Prostate gland (tissue), 2 donors: ENCODE data around the gene JPH4. TPM values are rescaled to one million over a fixed set of nuclear protein-coding genes. Genes with fewer than 3 reads are reported as not detected.
"Not testable (repeated sequence)": the region's sequence is repeated elsewhere in the genome, so short reads cannot be mapped to it uniquely, and the experiment has no call there.

Source experiments
- DNase-seq: peaks from one replicate; pipeline ENCODE4 v3.0.0-alpha.2; 2019; ENCODE audit warnings: low spot score
- H3K27ac ChIP-seq, 2 donors: fragments of 200-600 bp; sonication (generic); 2 replicates each; pipeline ENCODE4 v1.5.1; 2017 to 2019
- H3K27me3 ChIP-seq: fragments of 200-600 bp; sonication (generic); replicated peaks from 2 replicates; pipeline ENCODE4 v1.5.1; 2019; ENCODE audit not compliant: insufficient read depth
- H3K36me3 ChIP-seq, 2 donors: fragments of 200-600 bp; sonication (generic); 1 replicate in 1 of 2; 2 replicates in 1 of 2; pipeline versions ENCODE4 v1.5.1 to v1.8.1; 2017 to 2019
- H3K4me1 ChIP-seq: fragments of 200-600 bp; sonication (generic); replicated peaks from 2 replicates; pipeline ENCODE4 v1.5.1; 2019
- H3K4me3 ChIP-seq, 2 donors: fragments of 200-600 bp; sonication (generic); 2 replicates each; pipeline ENCODE4 v1.5.1; 2017 to 2019
- H3K9me3 ChIP-seq: fragments of 200-600 bp; sonication (generic); 2 replicates; pipeline ENCODE4 v1.5.1; 2017
- CTCF ChIP-seq, 4 experiments: fragments of 200-600 bp in 2 of 4; fragments of 450-650 bp in 2 of 4; sonication (generic) in 2 of 4; IDR thresholded peaks; 1 replicate in 3 of 4; 2 replicates in 1 of 4; pipeline ENCODE4 v1.5.1; 2016 to 2019; ENCODE audit warnings: antibody characterized with exemption in 4 of 4, mild to moderate bottlenecking in 2 of 4, moderate library complexity in 2 of 4
- POLR2A ChIP-seq: fragments of 450-650 bp; IDR thresholded peaks from one replicate; pipeline ENCODE4 v1.6.1; 2016; ENCODE audit warnings: antibody characterized with exemption, mild to moderate bottlenecking
- POLR2AphosphoS5 ChIP-seq: sonication (generic); formaldehyde crosslinking; IDR thresholded peaks from one replicate; pipeline ENCODE4 v1.6.1; 2017; ENCODE audit warnings: antibody characterized with exemption
- WGBS: methylation state at CpG from one replicate; pipeline ENCODE4 v1.1.5; 2018; 5-methylcytosine and 5-hydroxymethylcytosine counted together
- intact Hi-C: fragments of 100-400 bp; cut with DNase I; formaldehyde crosslinking; loops from one replicate; pipeline ENCODE4 v1.14.2; 2022
- total RNA-seq, 2 donors: library from RNA; depleted of rRNA; stranded (reverse); fragments of >200 nt; gene quantifications; one replicate each; pipeline ENCODE4 v1.1.0, GENCODE V29; 2016

Gene JPH4
- total RNA-seq, 2 donors from 2014 or later = 8.5 to 17.8 TPM

- no peak for DNase-seq
- intact Hi-C loops = no loop called here
- Histone ChIP-seq H3K27me3 (no peaks in the 10 kb centered on the region), H3K4me3 (no peak overlapping the region), H3K36me3 (no peaks in the 10 kb centered on the region), H3K4me1 (no peaks in the 10 kb centered on the region), H3K9me3 (no peaks in the 10 kb centered on the region), H3K27ac (no peak overlapping the region)
- WGBS = 92% methylated on average over 12 of the region's 12 CpGs
- no peak for TF ChIP-seq CTCF (IDR thresholded peaks at IDR 0.05)
- TF ChIP-seq POLR2A = no peak
- no peak for TF ChIP-seq POLR2AphosphoS5
Observed at GRCh38 chr14:23602181-23603095, 23.8 kb upstream of the JPH4 start.

GRCh38 chr14:23601845-23602180, 23.2 kb upstream of the JPH4 start:
- Histone ChIP-seq H3K27ac (no peak overlapping the region), H3K4me3 (no peak overlapping the region), H3K4me1 (no peaks in the 10 kb centered on the region), H3K9me3 (no peaks in the 10 kb centered on the region), H3K27me3 (no peaks in the 10 kb centered on the region), H3K36me3 (no peaks in the 10 kb centered on the region)
- no peak for TF ChIP-seq POLR2AphosphoS5
- WGBS = 71% methylated on average over 1 of the region's 1 CpG
- DNase-seq = no peak
- intact Hi-C loops = no loop called here

DNA sequence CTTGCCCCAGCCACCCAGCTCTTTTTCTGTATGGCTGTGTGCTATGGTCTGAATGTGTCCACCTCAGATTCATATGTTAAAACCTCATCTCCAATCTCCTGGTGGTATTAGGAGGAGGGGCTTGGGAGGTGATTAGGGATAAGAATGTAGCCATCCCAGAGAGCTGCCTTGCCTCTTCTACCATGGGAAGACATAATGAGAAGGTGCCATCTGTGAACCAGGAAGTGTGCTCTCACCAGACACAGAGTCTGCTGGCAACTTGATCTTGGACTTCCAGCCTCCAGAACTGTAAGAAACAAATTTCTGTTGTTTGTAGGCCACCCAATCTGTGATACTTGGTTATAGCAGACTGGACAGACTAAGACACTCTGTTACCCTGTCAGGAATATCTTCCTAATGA, 22.8 kb upstream of the JPH4 start:
- TF ChIP-seq POLR2A (no peak), CTCF (IDR thresholded peaks at IDR 0.05) (no peak), POLR2AphosphoS5 (no peak)
- H3K4me1 ChIP-seq = no peaks in the 10 kb centered on the region
- H3K36me3 ChIP-seq = no peaks in the 10 kb centered on the region
- no peak overlapping the region for H3K27ac ChIP-seq
- H3K9me3 ChIP-seq = no peaks in the 10 kb centered on the region
- no peak overlapping the region for H3K4me3 ChIP-seq
- no peaks in the 10 kb centered on the region for H3K27me3 ChIP-seq
- DNase-seq = no peak
- intact Hi-C loops = no loop called here

- Histone ChIP-seq H3K4me3 (no peak overlapping the region), H3K27ac (no peak overlapping the region), H3K4me1 (no peaks in the 10 kb centered on the region), H3K9me3 (no peaks in the 10 kb centered on the region), H3K36me3 (no peaks in the 10 kb centered on the region), H3K27me3 (no peaks in the 10 kb centered on the region)
- intact Hi-C loops = no loop called here
- no peak for DNase-seq
- TF ChIP-seq CTCF (IDR thresholded peaks at IDR 0.05) (no peak), POLR2AphosphoS5 (no peak), POLR2A (no peak)
- 88% methylated on average over 1 of the region's 1 CpG for WGBS
Observed at GRCh38 chr14:23600806-23601205, 22.2 kb upstream of the JPH4 start.

DNA sequence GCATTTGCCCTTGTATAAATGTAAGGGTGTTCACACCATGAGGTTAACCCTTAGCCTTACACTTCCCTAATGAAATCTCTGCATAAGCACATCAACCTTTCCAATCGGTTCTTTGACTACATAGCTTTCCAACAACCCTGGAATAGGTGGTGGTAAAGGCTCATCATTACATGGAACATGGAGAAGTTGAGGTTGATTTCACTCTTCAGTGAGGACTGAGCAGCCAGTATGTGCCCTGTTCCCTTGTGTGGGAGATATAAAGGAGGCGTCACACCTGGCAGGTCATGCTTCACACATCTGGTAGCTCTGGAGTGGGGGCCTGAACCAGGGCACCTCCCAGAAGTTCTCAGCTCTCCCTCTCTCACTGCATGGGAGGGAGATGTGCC, 21.7 kb upstream of the JPH4 start:
- Histone ChIP-seq H3K4me3 (no peak overlapping the region), H3K4me1 (no peaks in the 10 kb centered on the region), H3K27me3 (no peaks in the 10 kb centered on the region), H3K36me3 (no peaks in the 10 kb centered on the region), H3K27ac (no peak overlapping the region), H3K9me3 (no peaks in the 10 kb centered on the region)
- DNase-seq = no peak
- TF ChIP-seq POLR2A = no peak
- no peak for TF ChIP-seq POLR2AphosphoS5
- intact Hi-C loops = no loop called here
- WGBS = 88% methylated on average over 2 of the region's 2 CpGs

DNA sequence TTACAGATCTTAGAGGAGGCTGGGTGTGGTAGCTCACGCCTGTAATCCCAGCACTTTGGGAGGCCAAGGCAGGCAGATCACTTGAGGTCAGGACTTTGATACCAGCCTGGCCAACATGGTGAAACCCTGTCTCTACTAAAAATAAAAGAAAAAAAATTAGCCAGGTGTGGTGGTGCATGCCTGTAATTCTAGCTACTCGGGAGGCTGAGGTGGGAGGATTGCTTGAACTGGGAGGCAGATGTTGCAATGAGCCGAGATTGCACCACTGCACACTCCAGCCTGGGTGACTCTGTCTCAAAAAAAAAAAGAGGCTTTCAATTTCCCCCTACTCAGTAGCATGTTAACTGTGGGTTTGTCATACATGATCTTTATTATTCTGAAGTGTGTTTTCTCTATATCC, 15.6 kb upstream of the JPH4 start:
- H3K4me3 ChIP-seq, intact Hi-C loops, H3K27ac ChIP-seq, H3K9me3 ChIP-seq, H3K27me3 ChIP-seq, H3K4me1 ChIP-seq, DNase-seq, H3K36me3 ChIP-seq: not testable (repeated sequence)
- WGBS = 84% methylated on average over 3 of the region's 3 CpGs
